HG03460 (cell line): Measurements from ENCODE around the gene MYH3.
"Not testable (repeated sequence)": the region's sequence is repeated elsewhere in the genome, so short reads cannot be mapped to it uniquely, and the experiment has no call there.

Experiments used
- ATAC-seq: cut with Tn5 transposase; IDR thresholded peaks from one replicate; pipeline ENCODE4 v1.9.1; 2021; ENCODE audit not compliant: unreplicated experiment

Gene MYH3

GRCh38 chr17:10657148-10657547, at the start of gene MYH3:
MYH3 (minus strand) TSS chr17:10657309; CDS start chr17:10655064, 2,245 bp downstream.
- no peak for ATAC-seq

GRCh38 chr17:10705727-10706126, 48.6 kb upstream of the MYH3 start:
- ATAC-seq = no peak

GRCh38 chr17:10702574-10702973, 45.5 kb upstream of the MYH3 start:
- no peak for ATAC-seq

GRCh38 chr17:10699856-10700255, 42.7 kb upstream of the MYH3 start:
- no peak for ATAC-seq

GRCh38 chr17:10698096-10698818, 41.1 kb upstream of the MYH3 start:
- no peak for ATAC-seq

- peak; percentile 81 for ATAC-seq
Measured at GRCh38 chr17:10697092-10698081, 40.3 kb upstream of the MYH3 start, which contains the start of the genes ADPRM and SCO1. ADPRM (plus strand) TSS chr17:10697594; CDS start chr17:10704927, 7,333 bp downstream. SCO1 (minus strand) TSS chr17:10697533; CDS start chr17:10697507, 26 bp downstream.

- not testable (repeated sequence) for ATAC-seq
Measured at GRCh38 chr17:10695875-10696407, 38.8 kb upstream of the MYH3 start.

- no peak for ATAC-seq
Measured at GRCh38 chr17:10687499-10687898, 30.4 kb upstream of the MYH3 start.

- ATAC-seq = no peak
Measured at GRCh38 chr17:10683853-10684252, 26.7 kb upstream of the MYH3 start.

- ATAC-seq = no peak
Measured at GRCh38 chr17:10681866-10682446, 24.8 kb upstream of the MYH3 start.

- ATAC-seq = no peak
Measured at GRCh38 chr17:10674704-10675103, 17.6 kb upstream of the MYH3 start.

GRCh38 chr17:10673312-10673711, 16.2 kb upstream of the MYH3 start:
- no peak for ATAC-seq

GRCh38 chr17:10668775-10669174, 11.7 kb upstream of the MYH3 start:
- ATAC-seq = no peak

- no peak for ATAC-seq
Measured at GRCh38 chr17:10666906-10667305, 9.8 kb upstream of the MYH3 start.

- no peak for ATAC-seq
Measured at GRCh38 chr17:10664571-10664970, 7.5 kb upstream of the MYH3 start.

GRCh38 chr17:10663231-10663630, 6.1 kb upstream of the MYH3 start:
- no peak for ATAC-seq

GRCh38 chr17:10661437-10661836, 4.3 kb upstream of the MYH3 start:
- ATAC-seq = no peak

GRCh38 chr17:10657879-10658278, 770 bp upstream of the MYH3 start:
- ATAC-seq = no peak

- ATAC-seq = no peak
Measured at GRCh38 chr17:10653987-10654386, 3.1 kb downstream of the MYH3 start.

- no peak for ATAC-seq
Measured at GRCh38 chr17:10652984-10653659, 4.0 kb downstream of the MYH3 start.
